SH-SY5Y (cell line): ENCODE results near the gene ADORA1.

Experiments used
- GATA2 ChIP-seq: IDR thresholded peaks from 2 replicates; pipeline ENCODE4 v1.6.1; 2011; ENCODE audit warnings: mild to moderate bottlenecking, low read depth, low read length
- GATA3 ChIP-seq: IDR thresholded peaks from 2 replicates; pipeline ENCODE4 v1.6.1; 2011; ENCODE audit warnings: low read depth, mild to moderate bottlenecking, low read length, moderate library complexity

- TF ChIP-seq GATA2 (no peak), GATA3 (no peak)
These were observed 78.7 kb downstream of the ADORA1 start for GRCh38 chr1:203206129-203206687.
